Central memory CD4-positive, alpha-beta T cell (primary cell): ENCODE results near the gene BIRC2.
"Not testable (repeated sequence)": the region's sequence is repeated elsewhere in the genome, so short reads cannot be mapped to it uniquely, and the experiment has no call there.

Experiments
- DNase-seq: peaks from one replicate; pipeline ENCODE4 v3.0.0; 2022

BIRC2 gene

DNA sequence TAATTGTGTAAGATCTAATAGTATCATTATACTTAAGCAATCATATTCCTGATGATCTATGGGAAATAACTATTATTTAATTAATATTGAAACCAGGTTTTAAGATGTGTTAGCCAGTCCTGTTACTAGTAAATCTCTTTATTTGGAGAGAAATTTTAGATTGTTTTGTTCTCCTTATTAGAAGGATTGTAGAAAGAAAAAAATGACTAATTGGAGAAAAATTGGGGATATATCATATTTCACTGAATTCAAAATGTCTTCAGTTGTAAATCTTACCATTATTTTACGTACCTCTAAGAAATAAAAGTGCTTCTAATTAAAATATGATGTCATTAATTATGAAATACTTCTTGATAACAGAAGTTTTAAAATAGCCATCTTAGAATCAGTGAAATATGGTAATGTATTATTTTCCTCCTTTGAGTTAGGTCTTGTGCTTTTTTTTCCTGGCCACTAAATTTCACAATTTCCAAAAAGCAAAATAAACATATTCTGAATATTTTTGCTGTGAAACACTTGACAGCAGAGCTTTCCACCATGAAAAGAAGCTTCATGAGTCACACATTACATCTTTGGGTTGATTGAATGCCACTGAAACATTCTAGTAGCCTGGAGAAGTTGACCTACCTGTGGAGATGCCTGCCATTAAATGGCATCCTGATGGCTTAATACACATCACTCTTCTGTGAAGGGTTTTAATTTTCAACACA lies 23.3 kb upstream of the BIRC2 start:
- no peak for DNase-seq

DNA sequence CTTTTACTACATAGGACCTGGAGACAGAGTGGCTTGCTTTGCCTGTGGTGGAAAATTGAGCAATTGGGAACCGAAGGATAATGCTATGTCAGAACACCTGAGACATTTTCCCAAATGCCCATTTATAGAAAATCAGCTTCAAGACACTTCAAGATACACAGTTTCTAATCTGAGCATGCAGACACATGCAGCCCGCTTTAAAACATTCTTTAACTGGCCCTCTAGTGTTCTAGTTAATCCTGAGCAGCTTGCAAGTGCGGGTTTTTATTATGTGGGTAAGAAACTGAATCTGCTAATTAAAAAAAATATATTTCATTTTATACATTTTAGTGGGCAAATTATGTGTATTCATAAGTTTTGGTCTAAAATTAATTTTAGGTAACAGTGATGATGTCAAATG lies 21.9 kb upstream of the BIRC2 start:
- DNase-seq = no peak

DNA sequence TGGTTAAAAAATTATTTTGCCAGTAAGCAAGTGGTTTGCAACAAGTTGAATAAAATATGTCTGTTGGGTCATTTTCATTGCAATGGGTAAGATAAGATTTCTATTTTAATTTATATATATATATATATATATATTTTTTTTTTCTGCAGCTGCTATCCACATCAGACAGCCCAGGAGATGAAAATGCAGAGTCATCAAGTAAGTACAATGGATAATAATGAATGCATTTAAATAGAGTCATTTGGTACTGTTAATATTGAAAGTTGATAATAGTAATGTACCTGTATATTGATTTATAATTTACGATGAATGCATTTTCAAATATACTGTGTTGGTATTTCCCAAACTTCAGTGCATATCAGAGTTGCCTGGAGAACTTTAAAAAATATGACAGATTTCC lies 18.3 kb upstream of the BIRC2 start:
- no peak for DNase-seq

DNA sequence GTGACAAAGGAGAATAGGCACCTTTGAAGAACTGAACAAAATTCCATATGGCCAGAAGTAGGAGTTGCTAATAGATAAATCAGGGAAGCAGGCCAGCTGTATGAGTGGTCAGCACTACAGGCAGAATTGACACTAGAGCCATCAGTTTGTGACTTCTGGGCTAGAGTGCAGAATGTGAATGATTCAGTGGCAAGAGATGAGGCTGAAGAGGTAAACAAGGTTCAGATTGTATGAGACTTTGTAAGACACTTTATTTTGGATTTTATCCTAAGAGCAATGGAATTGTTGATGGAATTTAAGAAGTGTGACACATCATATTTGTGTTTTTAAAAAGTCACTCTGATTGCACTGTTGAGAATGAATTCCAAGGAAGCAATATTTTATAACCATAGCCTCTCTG lies 16.8 kb upstream of the BIRC2 start:
- no peak for DNase-seq

DNA sequence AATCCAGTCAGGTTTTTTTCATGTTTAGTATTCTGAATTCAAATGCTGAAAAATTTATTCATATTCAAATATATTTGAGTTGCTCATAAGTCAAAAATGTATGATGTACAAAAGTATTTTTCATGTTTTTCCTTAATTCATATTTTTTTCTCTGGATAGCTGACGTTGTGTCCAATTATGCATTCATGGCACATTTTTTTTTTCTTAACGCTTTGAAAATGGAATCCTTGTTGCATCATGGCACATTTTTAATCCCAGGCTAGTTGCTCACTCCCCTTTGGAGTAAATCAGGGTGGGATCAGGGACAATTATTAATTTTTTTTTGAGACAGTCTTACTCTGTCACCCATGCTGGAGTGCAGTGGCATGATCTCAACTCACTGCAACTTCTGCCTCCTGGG lies 15.7 kb upstream of the BIRC2 start:
- no peak for DNase-seq

DNA sequence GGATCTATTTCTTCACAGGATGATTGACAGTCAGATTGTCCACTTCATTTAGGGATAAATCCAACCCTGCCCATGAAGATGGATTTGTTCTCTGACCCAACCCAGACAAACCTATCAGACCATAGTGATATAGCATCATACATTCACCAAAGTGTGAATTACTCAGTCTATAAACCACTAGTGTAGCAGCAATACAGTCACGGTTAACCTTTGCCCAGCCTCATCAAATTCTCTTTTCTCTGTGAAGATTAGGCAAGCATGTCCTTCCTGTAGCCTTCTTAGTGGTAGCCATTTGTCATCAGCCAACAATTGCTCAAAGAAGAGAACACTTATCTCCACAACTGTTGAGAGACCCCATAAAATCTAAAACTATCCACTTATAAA lies 14.4 kb upstream of the BIRC2 start:
- DNase-seq = no peak

DNA sequence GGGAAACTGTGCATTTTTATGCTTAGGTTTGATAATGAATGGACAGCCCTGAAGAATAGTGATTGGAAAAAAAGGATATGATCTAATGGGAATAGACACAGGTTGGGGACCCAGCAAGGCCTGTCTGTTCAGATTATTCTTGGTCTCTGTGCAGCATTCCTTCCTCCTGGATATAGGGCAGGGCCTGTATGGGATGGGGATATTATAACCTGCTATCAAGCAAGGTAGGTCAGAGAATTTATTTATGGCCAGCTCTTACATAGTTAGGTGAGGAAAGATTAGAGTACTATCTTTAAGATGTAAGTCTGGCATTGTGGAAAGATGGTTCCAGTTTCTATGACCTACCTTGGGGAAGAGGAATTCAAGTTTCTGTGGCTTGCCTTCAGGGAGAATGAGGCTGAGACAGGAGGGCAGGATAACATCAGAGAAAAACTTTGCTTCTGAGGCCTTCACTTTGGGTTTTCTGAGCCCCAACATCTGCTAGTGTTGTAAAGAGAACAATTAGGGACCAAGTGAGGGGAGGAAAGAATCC lies 8.5 kb upstream of the BIRC2 start:
- DNase-seq = no peak

DNA sequence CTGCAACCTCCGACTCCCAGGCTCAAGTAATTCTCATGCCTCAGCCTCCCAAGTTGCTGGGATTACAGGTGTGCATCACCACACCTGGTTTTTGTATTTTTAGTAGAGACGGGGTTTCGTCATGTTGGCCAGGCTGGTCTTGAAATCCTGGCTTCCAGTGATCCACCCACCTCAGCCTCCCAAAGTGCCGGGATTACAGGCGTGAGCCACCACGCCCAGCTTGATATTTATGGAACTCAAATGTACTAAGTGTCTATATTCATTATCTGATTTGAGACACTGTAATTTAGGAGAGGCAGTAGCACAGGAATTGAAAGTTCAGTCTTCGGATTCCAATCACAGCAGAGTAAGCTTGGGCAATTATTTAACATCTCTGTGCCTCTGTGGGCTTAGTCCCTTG lies 5.7 kb upstream of the BIRC2 start:
- not testable (repeated sequence) for DNase-seq

DNA sequence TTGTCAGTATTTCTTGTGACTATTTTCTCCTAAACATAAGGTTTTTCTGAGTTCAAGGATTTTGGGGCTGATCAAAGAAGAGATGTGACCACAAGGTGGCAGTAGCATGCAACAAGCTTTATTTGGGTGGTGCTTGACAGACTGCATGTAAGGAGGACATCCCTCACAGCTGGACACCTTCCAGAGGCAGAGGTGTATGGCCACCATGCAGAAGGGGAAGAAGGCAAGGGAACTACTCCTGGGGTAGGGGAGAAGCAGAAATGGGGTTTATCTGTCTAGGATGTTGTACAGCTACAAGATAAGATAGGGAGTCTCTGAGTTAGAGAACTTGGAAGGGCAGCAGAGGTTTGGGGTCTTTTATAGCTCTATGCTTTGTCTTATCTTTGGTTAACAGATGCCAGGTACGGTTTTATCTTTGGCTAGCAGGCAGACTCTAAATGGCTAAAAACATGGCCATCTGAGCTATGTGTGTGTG lies 5.1 kb upstream of the BIRC2 start:
- peak; percentile 63 for DNase-seq

DNA sequence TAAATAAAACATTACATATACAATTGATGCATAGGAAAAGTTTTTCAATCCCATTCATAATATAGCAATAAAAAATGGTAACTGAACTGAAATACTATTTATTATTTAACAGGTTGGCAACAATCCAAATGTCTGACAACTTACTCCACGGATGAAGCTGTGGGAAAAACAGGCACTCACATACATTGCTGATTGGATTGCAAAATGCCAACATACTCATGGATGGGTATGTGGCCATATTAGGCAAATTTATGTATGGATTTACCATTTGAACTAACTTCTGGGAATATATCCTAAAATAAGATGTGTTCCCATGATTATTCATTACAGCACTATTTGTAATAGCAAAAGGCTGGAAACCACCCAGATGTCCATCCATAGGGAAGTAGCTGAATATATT lies 3.2 kb upstream of the BIRC2 start:
- DNase-seq = no peak

DNA sequence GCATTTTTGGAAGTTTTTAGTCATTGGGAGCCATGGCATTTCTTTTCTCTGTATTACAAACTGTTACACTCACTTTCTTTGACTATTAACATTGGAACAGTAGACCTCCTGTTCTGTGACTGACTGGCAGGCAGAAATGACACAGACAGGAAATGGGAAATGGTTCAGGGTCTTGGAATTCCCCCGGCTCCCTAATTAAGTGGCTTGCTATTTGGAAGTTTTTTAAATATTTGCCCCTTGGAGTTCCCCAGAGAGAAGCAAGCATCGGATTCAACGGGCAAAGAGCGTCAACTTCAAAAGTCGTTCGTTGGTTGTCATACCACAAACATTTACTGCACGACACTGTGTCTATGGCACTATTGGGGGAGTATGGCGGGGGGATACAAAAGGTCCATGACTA lies 1.1 kb upstream of the BIRC2 start:
- DNase-seq = no peak

DNA sequence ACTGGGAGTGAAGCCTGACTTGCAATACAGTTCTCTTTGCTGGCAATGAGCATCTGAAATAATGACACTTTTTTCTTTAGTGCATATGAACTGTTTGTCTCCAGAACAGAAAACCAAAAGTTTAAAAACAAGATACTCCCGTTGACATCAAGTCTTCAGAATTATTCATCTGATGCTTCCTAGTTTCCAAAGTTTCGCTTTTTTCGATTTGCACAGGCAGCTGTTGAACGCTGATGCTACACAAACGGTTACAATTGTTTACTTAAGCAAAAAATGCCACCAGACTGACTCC lies 612 bp upstream of the BIRC2 start:
- no peak for DNase-seq

DNA sequence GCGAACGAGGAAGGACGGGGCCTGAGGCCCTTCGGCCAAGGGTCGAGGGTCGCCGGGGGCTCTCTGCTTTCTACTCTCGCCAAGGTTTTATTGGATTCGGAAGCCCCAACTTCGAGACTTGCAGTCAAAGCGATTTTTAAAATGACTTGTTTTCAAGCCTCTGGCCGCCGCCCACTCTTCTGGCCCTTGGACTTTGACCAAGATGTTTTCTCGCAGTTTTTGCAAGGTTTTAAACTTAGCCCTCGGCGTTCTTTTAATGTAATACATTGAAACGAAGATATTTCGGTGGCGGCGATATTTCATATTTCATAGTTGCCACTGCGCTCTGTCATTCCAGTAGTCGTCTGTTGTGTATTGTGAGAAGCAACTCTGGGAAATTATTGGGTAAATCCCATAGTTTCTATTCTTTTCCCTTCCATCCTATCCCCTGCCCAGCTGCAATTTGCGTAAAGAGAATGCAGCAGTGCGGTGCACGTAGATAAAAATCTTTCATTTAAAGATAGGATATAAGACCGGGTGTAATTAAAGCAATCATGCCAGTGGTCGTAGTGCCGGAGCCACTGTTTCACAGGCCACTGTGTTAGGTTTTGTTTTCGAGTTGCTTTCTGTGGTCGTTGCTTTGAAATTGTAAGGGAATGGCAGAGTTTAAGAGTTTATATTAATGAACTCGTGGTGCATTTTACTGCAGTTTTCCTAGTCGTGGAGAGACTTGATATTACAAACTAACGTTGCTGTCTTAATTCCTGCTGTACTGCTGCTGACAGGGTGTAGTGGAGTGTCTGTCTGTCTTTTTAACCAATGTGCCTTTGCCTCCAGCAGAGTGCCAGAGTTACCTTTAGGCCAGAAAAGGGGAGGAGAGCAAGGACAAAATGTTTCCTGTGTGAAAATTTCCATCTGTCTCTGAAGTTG lies 702 bp downstream of the BIRC2 start:
- DNase-seq = peak; percentile 28

DNA sequence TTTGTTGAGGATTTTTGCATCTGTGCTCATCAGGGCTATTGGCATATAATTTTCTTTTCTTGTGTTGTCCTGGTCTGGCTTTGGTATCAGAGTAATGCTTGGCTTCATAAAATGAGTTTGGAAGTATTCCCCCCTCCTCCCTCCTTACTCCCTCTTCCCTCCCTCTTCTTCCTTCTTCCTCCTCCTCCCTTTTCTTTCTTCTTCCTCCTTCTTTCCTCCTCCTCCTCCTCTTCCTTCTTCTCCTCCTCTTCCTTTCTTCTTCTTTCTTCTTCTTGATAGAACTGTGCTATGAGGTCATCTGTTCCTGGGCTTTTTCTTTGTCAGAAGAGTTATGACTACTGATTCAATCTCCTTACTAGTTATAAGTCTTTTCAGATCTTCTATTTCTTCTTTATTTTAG lies 10.1 kb downstream of the BIRC2 start:
- DNase-seq = no peak

DNA sequence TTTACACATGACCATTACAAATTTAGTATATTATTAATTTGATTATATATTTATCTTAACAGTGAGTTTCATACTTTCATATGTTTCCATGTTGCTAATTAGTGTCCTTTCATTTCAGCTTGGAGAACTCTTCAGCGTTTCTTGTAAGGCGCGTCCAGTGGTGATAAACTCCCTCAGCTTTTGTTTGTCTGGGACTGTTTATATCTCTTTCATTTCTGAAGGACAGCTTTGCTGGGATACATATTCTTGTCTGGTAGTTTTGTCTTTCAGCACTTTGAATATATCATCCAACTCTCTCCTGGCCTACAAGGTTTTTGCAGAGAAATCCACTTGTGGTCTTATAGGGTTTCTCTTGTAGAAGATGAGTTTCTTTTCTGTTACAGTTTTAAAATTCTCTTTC lies 12.4 kb downstream of the BIRC2 start:
- DNase-seq = no peak

DNA sequence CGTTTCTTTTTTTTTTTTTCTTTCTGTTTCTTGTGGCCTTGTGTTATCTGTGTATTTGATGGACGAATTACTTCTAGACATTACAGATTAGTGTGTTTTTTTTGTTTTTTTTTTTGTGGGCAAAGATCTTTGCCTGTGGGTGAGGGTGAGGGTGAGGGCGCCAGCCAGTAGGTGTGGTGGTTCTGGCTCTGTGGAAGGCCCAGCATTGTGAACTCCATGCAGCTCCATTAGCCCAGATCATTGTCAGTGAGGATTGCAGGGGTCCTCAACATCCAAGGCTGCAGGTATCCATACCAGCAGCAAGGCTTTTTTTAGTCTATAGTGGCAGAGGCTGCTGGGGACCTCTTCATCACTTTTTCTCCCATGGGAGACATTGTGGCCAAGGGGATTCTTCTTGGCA lies 13.7 kb downstream of the BIRC2 start:
- peak; percentile 58 for DNase-seq

DNA sequence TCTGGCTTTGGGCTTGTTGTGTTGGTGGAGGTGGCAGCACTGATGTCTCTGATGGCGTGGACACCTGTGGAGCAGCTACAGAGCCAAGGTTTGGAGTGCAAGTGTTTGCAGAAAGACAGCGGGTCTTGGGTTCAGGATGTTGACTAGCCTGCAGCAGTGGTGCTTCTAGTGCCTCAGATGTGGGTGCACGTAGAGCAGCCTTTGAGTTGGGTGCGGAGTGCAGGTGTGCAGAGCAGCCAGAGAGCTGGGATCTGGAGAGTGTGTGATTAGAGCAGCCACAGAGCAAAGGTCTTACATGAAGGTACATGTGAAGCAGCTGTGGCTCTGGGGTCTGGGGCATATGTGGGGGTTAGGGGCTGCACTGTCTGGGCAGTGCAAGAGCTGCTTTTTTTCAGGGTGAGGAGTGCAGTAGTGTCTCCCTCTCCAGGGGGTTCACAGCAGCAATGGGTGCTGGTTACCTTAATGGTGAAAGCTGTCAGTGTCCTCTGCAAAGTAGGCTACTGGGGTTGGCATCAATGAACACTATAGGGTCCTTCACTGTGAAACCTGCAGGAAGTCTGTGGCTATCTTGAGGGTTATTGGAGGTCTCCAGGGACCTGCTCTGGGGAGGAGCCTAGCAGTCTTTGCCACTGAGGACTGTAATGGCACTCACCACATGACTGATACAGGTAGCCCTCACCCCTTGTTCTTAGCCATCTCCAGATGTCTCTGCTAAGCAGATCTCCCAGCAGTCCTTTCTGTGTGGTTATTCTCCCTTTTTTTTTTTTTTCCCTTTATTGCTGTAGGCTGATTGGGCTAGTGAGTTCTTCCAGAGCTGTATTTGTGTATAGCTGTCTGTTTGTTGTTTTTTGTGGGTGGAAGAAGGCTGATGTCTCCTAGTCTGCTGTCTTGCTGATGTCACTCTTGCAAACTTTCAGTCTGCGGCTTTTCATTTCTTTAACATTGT lies 14.3 kb downstream of the BIRC2 start:
- DNase-seq = peak; percentile 73

DNA sequence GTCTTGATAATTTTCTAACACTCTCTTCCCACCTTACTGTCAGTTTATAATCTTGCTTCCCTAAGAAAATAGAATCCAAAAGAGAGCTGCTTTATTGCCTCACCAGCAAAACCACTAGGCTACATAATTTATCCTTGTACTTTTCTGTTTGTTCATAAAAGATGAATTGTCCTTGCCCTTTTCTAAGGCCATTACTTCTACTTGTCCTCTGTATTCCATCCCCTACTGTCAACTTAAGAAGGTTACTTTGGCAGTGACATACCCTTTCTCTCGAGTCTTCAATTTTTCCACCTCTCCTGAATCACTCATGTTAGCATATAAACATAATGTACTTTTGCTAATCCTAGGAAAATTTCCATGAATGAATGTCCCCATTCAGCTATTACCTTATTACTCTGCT lies 18.0 kb downstream of the BIRC2 start:
- DNase-seq = no peak

DNA sequence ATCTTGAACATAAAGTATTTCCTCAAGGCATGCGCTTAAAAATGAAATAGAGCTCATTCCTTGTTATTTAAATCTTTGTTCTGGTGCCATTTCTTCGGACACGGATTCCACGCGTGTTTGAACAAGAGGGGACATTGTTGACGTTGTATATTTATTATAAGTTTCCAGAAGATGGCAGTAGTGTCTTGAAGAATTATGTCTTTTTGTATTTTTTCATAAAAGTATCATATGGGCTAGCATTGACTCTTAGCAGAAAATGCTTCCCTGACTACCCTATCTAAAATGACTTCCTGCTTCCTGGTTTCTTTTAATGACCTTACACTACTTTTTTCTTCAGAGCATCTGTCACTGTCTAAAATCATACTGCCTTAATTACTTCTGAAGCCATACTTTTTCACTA lies 20.4 kb downstream of the BIRC2 start:
- peak; percentile 45 for DNase-seq

DNA sequence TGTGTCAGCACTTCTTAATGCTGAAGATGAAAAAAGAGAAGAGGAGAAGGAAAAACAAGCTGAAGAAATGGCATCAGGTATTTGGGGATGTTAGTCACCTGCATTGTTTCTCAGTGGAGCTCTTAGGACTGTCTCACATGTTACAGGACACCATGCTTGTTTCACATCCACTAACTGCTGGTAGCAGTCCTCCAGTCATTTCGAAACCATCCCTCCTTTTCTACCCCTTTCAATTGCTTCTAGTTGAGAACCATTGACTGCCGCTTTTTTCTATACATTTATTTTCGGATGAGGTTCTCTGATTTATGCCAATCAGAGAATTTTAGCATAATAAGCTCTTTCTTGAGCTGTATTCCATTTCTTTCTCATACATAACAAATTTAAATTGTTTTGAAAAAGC lies 21.5 kb downstream of the BIRC2 start:
- no peak for DNase-seq

DNA sequence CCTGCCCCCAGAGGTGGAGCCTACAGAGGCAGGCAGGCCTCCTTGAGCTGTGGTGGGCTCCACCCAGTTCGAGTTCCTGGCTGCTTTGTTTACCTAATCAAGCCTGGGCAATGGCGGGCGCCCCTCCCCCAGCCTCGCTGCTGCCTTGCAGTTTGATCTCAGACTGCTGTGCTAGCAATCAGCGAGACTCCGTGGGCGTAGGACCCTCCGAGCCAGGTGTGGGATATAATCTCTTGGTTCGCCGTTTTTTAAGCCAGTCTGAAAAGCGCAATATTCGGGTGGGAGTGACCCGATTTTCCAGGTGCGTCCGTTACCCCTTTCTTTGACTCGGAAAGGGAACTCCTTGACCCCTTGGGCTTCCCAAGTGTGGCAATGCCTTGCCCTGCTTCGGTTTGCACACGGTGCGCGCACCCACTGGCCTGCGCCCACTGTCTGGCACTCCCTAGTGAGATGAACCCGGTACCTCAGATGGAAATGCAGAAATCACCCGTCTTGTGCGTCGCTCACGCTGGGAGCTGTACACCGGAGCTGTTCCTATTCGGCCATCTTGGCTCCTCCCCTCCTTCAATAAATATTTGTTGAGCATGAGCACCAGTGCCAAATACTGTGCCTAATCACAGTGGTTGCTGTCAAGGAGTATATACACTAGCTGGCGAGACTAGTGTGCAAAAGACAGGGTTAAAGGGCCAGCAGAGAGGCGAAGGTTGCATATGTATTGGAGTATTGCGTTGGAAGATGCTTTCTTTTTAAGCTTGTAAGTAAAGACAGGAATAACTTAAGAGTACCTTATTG lies 27.8 kb downstream of the BIRC2 start:
- not testable (repeated sequence) for DNase-seq

DNA sequence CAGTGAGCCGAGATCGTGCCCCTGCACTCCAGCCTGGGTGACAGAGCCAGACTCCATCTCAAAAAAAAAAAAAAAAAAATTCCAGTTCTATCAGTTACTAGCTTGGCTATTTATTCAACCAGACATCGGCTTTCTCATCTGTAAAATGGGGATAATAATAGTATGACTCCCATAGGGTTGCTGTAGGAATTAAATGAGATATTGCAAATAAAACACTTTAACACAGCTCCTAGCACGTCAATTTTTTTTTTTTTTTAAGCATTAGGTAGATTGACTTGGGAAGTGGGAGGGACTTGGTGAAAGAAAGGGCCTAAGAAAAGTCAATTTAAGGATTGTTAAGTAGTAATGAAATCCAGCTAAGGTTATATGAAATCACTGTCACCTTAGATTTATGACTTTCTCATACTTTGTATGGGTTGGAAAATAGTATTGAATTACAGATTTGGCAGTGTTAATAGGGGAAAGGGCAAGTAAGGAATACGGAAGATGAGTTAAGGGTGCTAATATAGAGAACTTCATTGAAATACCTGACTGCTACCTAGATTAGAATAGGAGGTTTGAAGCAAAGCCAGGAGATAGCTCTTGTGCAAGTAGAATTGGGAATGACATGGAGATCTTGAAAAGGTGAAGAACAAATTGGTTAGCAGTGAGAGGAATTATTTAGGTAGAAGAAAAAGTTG lies 28.8 kb downstream of the BIRC2 start:
- no peak for DNase-seq
